Suprapubic skin (tissue), 4 donors: ENCODE data around the gene KCND1.

Source experiments
- EP300 ChIP-seq: sonication (generic); formaldehyde crosslinking; IDR thresholded peaks from one replicate; pipeline ENCODE4 v1.6.1; 2017; ENCODE audit warnings: antibody characterized with exemption
- POLR2A ChIP-seq, 2 donors: fragments of 450-650 bp; IDR thresholded peaks; one replicate each; pipeline ENCODE4 v1.6.1; 2017; ENCODE audit warnings: antibody characterized with exemption in 2 of 2, mild to moderate bottlenecking in 2 of 2, moderate library complexity in 2 of 2
- POLR2AphosphoS5 ChIP-seq, 3 donors: sonication (generic); formaldehyde crosslinking; IDR thresholded peaks; one replicate each; pipeline ENCODE4 v1.6.1; 2017; ENCODE audit warnings: antibody characterized with exemption in 3 of 3
- TF ChIP-seq, protein P1 (sequence below), 2 donors: fragments of 200-600 bp in 1 of 2; fragments of 450-650 bp in 1 of 2; sonication (generic) in 1 of 2; IDR thresholded peaks; one replicate each; pipeline ENCODE4 v1.5.1; 2016 to 2019; ENCODE audit warnings: antibody characterized with exemption in 2 of 2, mild to moderate bottlenecking in 1 of 2, moderate library complexity in 1 of 2

- TF ChIP-seq POLR2A (IDR thresholded peaks at IDR 0.05) (no peak), POLR2AphosphoS5 (IDR thresholded peaks at IDR 0.05) (no peak), EP300 (no peak)
- TF ChIP-seq, protein P1, sequence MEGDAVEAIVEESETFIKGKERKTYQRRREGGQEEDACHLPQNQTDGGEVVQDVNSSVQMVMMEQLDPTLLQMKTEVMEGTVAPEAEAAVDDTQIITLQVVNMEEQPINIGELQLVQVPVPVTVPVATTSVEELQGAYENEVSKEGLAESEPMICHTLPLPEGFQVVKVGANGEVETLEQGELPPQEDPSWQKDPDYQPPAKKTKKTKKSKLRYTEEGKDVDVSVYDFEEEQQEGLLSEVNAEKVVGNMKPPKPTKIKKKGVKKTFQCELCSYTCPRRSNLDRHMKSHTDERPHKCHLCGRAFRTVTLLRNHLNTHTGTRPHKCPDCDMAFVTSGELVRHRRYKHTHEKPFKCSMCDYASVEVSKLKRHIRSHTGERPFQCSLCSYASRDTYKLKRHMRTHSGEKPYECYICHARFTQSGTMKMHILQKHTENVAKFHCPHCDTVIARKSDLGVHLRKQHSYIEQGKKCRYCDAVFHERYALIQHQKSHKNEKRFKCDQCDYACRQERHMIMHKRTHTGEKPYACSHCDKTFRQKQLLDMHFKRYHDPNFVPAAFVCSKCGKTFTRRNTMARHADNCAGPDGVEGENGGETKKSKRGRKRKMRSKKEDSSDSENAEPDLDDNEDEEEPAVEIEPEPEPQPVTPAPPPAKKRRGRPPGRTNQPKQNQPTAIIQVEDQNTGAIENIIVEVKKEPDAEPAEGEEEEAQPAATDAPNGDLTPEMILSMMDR (IDR thresholded peaks at IDR 0.05) = no peak
Observed at GRCh38 chrX:48961585-48962091, 10.0 kb downstream of the KCND1 start.
